Peyer's patch (tissue), 4 donors: ENCODE results near the gene ATG5. TPM values are rescaled to one million over a fixed set of nuclear protein-coding genes. Genes with fewer than 3 reads are reported as not detected.

Source experiments
- DNase-seq, 3 donors: peaks; one replicate each; pipeline ENCODE4 v3.0.0-alpha.2; 2017 to 2019
- H3K27ac ChIP-seq, 4 donors: fragments of 200-600 bp; sonication (generic); one replicate each; pipeline ENCODE4 v1.5.1; 2016 to 2019
- H3K27me3 ChIP-seq, 2 donors: fragments of 200-600 bp; sonication (generic); one replicate each; pipeline ENCODE4 v1.5.1; 2019
- H3K36me3 ChIP-seq, 3 donors: fragments of 200-600 bp; sonication (generic); one replicate each; pipeline ENCODE4 v1.5.1; 2016 to 2019
- H3K4me1 ChIP-seq, 4 donors: fragments of 200-600 bp; sonication (generic); one replicate each; pipeline ENCODE4 v1.5.1; 2016 to 2019
- H3K4me3 ChIP-seq, 4 donors: fragments of 200-600 bp; sonication (generic); 1 replicate in 3 of 4; 2 replicates in 1 of 4; pipeline ENCODE4 v1.5.1; 2016 to 2019; ENCODE audit warnings: mild to moderate bottlenecking in 1 of 4
- H3K9me3 ChIP-seq, 4 donors: fragments of 200-600 bp; sonication (generic); one replicate each; pipeline ENCODE4 v1.5.1; 2016 to 2019; ENCODE audit warnings: mild to moderate bottlenecking in 1 of 4
- POLR2A ChIP-seq, 2 donors: fragments of 450-650 bp; IDR thresholded peaks; one replicate each; pipeline ENCODE4 v1.5.1; 2017; ENCODE audit warnings: antibody characterized with exemption in 2 of 2, mild to moderate bottlenecking in 2 of 2, moderate library complexity in 2 of 2
- total RNA-seq, 4 donors: library from RNA; depleted of rRNA; stranded (reverse); fragments of >200 nt; gene quantifications; one replicate each; pipeline ENCODE4 v1.1.0, GENCODE V29; 2016
- TF ChIP-seq, protein P1 (sequence below), 6 experiments: fragments of 450-650 bp in 4 of 6; fragments of 200-600 bp in 2 of 6; sonication (generic) in 1 of 6; IDR thresholded peaks; one replicate each; pipeline ENCODE4 v1.5.1; 2017 to 2019; ENCODE audit warnings: antibody characterized with exemption in 6 of 6, mild to moderate bottlenecking in 3 of 6, moderate library complexity in 1 of 6

ATG5 gene
- total RNA-seq, 4 donors from 2014 or later: 42.7 to 73.4 (median 60.2) TPM

DNA sequence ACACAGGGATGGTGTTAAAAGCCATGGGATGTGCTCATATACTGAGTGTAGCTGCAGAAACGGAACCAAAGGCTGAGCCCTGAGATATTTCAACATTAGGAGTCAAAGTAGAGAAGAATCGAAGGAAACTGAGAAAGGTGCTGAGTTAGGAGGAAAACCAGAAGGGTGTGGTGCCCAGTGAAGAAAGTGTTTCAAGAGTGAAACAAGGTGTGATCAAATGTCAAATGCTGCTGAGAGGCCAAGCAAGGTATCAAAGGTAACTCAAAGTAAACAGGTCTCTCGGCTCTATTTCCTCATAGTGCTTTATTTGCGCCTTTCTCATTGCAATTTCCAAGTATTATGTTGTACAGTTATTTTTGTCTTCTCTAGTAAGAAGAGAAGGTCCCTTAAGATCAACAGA is 145.4 kb downstream of the ATG5 start:
- no peak overlapping the region for H3K4me3 ChIP-seq
- TF ChIP-seq POLR2A (IDR thresholded peaks at IDR 0.05): no peak
- TF ChIP-seq, protein P1, sequence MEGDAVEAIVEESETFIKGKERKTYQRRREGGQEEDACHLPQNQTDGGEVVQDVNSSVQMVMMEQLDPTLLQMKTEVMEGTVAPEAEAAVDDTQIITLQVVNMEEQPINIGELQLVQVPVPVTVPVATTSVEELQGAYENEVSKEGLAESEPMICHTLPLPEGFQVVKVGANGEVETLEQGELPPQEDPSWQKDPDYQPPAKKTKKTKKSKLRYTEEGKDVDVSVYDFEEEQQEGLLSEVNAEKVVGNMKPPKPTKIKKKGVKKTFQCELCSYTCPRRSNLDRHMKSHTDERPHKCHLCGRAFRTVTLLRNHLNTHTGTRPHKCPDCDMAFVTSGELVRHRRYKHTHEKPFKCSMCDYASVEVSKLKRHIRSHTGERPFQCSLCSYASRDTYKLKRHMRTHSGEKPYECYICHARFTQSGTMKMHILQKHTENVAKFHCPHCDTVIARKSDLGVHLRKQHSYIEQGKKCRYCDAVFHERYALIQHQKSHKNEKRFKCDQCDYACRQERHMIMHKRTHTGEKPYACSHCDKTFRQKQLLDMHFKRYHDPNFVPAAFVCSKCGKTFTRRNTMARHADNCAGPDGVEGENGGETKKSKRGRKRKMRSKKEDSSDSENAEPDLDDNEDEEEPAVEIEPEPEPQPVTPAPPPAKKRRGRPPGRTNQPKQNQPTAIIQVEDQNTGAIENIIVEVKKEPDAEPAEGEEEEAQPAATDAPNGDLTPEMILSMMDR (IDR thresholded peaks at IDR 0.05): no peak
- no peaks in the 10 kb centered on the region for H3K9me3 ChIP-seq
- peak overlapping the region in 2 of 4 donors; percentile 40 to 41 for H3K27ac ChIP-seq
- no peak for DNase-seq
- no peaks in the 10 kb centered on the region for H3K36me3 ChIP-seq
- H3K4me1 ChIP-seq: no peaks in the 10 kb centered on the region
- no peaks in the 10 kb centered on the region for H3K27me3 ChIP-seq

DNA sequence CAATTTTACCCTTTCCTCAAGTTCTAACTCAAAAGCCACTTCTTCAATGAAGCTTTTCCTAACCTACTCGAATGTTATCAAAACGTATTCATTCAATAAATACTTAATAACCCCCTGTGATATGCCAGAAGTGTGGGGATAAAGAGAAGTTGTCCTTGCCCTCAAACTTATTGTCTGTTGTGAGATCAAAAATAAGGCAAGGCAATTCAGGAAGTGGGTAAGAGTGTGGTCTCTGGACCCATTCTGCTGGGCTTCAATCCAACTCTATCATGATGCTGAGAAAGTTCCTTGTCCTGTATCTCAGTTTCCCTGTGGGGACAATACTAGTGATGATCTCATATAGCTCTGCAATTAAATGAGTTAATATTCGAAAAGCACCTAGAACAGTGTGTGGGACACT is 146.7 kb downstream of the ATG5 start:
- no peak overlapping the region for H3K27ac ChIP-seq

DNA sequence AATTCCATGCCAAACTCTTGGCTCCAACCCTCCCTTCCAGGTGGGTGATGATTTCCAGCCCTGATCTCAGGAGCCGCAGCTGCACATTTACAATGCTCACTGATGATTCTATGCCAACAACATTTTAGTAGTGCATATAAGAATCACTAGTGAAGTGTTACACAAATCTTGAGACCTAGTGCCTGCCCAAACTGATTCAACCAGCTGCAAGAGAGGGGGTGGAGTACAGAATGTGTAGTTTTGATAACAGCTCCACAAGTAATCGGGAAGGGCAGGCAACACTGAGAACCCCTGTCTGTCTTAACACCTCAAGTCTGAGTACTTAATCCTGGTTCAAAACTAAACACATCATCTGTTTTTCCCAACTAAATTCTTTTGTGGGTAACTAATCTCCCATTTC is 147.8 kb downstream of the ATG5 start:
- DNase-seq: no peak
- Histone ChIP-seq H3K4me3 (no peak overlapping the region), H3K36me3 (no peaks in the 10 kb centered on the region), H3K4me1 (no peaks in the 10 kb centered on the region), H3K27me3 (no peaks in the 10 kb centered on the region), H3K27ac (no peak overlapping the region), H3K9me3 (no peaks in the 10 kb centered on the region)
- no peak for TF ChIP-seq POLR2A (IDR thresholded peaks at IDR 0.05)
- TF ChIP-seq, protein P1 (IDR thresholded peaks at IDR 0.05): no peak

More for the DNA sequence above, 146.7 kb downstream of the ATG5 start:
- TF ChIP-seq, protein P1 (IDR thresholded peaks at IDR 0.05): no peak
- TF ChIP-seq POLR2A (IDR thresholded peaks at IDR 0.05): no peak
- no peaks in the 10 kb centered on the region for H3K4me1 ChIP-seq
- H3K27me3 ChIP-seq: no peaks in the 10 kb centered on the region
- no peaks in the 10 kb centered on the region for H3K36me3 ChIP-seq
- no peak for DNase-seq
- H3K4me3 ChIP-seq: no peak overlapping the region
- no peaks in the 10 kb centered on the region for H3K9me3 ChIP-seq

DNA sequence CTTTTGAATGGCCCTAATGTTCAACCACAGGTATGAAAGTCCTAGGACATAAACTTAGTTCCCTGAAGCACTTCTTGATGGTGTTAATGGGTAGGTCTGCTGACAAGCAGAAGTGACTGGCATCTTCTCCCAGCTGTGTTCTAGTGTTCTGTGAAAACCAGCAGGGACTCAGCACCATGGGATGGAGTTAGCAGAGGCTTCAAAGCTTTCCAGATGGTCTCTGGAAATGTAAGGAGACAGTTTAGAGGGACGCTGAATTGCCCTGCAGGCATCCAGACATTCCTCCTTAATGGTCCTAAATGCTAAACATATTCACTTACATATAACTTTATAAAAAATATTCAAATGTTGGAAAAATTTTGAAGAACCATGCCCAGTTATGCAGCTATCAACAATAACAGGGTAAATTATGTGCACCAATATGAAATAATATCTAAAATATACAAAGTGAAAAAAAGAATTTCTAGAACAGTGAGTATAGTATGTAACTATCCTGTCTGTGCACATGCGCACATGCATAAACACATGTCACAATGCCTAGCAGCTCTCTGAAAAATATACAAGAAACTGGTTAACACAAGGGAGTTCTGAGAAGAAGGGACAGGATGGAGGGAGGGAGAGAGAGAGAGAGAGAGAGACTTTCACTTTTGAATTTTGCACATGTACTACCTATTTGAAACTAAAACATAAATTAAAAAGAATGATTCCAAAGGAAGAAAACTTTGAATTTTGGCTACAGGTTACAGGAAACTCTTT is 152.3 kb downstream of the ATG5 start:
- H3K27ac ChIP-seq: no peak overlapping the region
- TF ChIP-seq, protein P1 (IDR thresholded peaks at IDR 0.05): no peak
- no peak for TF ChIP-seq POLR2A (IDR thresholded peaks at IDR 0.05)
- H3K9me3 ChIP-seq: no peaks in the 10 kb centered on the region
- no peak overlapping the region for H3K4me3 ChIP-seq
- DNase-seq: no peak
- H3K27me3 ChIP-seq: no peaks in the 10 kb centered on the region
- no peaks in the 10 kb centered on the region for H3K4me1 ChIP-seq
- H3K36me3 ChIP-seq: no peaks in the 10 kb centered on the region

DNA sequence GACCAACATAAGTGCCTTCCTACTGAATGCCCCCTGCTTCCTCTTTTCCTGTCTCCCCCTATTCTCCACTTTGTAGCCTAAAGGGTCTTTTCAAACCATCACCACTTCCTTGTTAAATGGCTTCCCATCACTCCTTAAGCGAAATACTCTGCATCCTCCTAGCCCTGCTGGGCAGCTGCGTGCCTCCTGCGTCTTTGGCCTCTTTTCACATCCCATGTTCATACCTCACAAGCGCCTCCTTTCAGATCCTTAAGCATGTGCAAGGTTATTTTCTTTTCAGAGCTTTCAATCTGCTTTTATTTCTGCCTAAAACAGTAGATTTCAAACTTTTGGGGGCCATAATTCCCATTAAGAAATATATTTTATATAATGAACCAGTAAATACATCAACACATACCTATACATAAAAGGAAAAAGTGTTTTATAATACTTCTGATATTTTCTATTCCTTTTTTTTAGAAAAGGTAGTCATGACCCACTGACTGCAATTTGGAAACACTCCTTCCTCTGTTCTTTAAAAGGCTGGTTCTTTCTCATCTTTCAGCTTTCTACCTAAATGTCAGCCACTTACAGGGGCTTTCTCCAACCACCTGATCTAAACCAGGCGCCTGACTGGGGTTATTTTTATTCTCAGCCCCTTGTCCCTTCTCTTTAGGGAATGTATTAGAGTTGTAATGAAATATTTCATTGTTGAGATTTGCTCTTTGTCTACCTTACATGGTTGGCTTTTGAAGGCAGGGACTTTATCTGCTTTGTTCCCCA is 155.3 kb downstream of the ATG5 start:
- H3K27ac ChIP-seq: no peak overlapping the region
- no peaks in the 10 kb centered on the region for H3K27me3 ChIP-seq
- no peak for DNase-seq
- H3K4me3 ChIP-seq: no peak overlapping the region
- no peaks in the 10 kb centered on the region for H3K9me3 ChIP-seq
- no peaks in the 10 kb centered on the region for H3K36me3 ChIP-seq
- TF ChIP-seq POLR2A (IDR thresholded peaks at IDR 0.05): no peak
- no peaks in the 10 kb centered on the region for H3K4me1 ChIP-seq

DNA sequence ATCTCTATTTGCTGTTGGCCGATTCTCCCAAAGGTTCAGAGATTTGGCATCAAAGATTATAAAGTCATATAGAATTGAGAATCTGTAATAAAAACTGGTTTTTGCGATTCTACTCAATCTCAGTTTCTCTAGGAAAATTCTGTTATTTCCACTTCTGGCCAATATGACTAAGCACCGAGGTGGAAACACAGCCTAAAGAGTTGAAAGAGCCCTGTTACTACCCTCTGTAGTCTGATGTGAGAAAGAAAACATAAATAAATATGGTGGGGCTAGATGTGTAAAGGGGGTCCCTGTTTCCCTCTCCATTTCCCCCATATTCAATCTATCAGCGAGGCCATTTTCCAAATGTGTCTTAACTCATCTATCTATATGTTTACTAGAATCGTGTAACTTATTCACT is 156.0 kb downstream of the ATG5 start:
- peaks cover 0 to 5% (median 0%) of the 10 kb centered on the region in 4 donors for H3K4me1 ChIP-seq
- TF ChIP-seq, protein P1 (IDR thresholded peaks at IDR 0.05): no peak
- TF ChIP-seq POLR2A (IDR thresholded peaks at IDR 0.05): no peak

More for the DNA sequence above, 156.0 kb downstream of the ATG5 start:
- DNase-seq: no peak
- no peak overlapping the region for H3K27ac ChIP-seq
- H3K36me3 ChIP-seq: no peaks in the 10 kb centered on the region
- H3K4me3 ChIP-seq: no peak overlapping the region
- no peaks in the 10 kb centered on the region for H3K27me3 ChIP-seq
- H3K9me3 ChIP-seq: no peaks in the 10 kb centered on the region
